ENCODE measurements around the gene CARS1.

The CARS1 gene

DNA sequence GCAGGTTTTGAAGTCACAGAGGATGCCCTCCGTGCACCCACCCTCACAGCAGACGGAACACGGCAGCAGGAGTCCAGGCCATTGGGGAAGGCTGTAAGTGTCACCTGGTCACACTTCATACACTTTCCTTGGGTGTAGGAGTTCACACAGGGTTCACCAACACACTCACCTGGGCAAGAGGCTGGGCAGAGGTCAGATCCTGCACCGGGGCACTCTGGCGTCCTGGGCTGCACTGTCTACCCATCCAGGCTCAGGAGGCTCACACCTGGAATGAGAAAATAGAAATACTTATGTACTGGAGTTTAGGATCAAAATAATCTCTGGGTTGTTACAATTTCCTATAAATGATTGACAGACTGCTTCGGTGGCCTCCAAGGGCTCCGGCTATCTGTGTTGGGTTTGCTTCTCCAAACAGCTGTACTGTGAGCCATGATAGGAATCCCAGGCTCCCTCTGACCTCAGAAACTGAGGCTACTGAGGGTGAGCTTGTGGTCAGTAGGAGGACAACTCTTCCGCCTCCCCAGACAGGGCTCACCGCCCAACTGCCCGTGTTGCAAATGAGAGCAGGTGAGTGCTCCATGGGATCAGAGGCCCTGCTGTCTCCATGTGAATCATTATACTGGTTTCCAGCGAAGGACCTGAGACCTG lies 20.1 kb upstream of the CARS1 start:
- no peak overlapping the region for H2AFZ ChIP-seq (ENCODE audit: low read depth, low read length, severe bottlenecking)
- no peaks in the 10 kb centered on the region for H4K20me1 ChIP-seq (ENCODE audit: low read depth, low read length)
- H3K4me3 ChIP-seq (ENCODE audit: insufficient read depth, low read length, poor library complexity, severe bottlenecking): no peak overlapping the region
- H3K27me3 ChIP-seq (ENCODE audit: low read length): no peaks in the 10 kb centered on the region
- no peaks in the 10 kb centered on the region for H3K36me3 ChIP-seq (ENCODE audit: low read length)
- no peak overlapping the region for H3K4me2 ChIP-seq (ENCODE audit: low read depth, low read length, poor library complexity, severe bottlenecking)
- no peaks in the 10 kb centered on the region for H3F3A ChIP-seq (ENCODE audit: insufficient read depth)
- H3K9me2 ChIP-seq (replicated peaks; ENCODE audit: insufficient read depth, low read length): no peaks in the 10 kb centered on the region
- H3K27ac ChIP-seq (ENCODE audit: low read depth, low read length): no peak overlapping the region
- H3K79me2 ChIP-seq (ENCODE audit: insufficient read depth, low read length): no peaks in the 10 kb centered on the region
- no peak overlapping the region for H3K9ac ChIP-seq (ENCODE audit: low read length)
- no peak for TF ChIP-seq EZH2phosphoT487 (conservative IDR thresholded peaks at IDR 0.05; ENCODE audit: low read length)
- TF ChIP-seq, protein P1, sequence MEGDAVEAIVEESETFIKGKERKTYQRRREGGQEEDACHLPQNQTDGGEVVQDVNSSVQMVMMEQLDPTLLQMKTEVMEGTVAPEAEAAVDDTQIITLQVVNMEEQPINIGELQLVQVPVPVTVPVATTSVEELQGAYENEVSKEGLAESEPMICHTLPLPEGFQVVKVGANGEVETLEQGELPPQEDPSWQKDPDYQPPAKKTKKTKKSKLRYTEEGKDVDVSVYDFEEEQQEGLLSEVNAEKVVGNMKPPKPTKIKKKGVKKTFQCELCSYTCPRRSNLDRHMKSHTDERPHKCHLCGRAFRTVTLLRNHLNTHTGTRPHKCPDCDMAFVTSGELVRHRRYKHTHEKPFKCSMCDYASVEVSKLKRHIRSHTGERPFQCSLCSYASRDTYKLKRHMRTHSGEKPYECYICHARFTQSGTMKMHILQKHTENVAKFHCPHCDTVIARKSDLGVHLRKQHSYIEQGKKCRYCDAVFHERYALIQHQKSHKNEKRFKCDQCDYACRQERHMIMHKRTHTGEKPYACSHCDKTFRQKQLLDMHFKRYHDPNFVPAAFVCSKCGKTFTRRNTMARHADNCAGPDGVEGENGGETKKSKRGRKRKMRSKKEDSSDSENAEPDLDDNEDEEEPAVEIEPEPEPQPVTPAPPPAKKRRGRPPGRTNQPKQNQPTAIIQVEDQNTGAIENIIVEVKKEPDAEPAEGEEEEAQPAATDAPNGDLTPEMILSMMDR (IDR thresholded peaks at IDR 0.05; ENCODE audit: insufficient read depth, low read length, poor library complexity, severe bottlenecking): no peak
- no peaks in the 10 kb centered on the region for H3K9me3 ChIP-seq (ENCODE audit: insufficient read depth, low read length)

DNA sequence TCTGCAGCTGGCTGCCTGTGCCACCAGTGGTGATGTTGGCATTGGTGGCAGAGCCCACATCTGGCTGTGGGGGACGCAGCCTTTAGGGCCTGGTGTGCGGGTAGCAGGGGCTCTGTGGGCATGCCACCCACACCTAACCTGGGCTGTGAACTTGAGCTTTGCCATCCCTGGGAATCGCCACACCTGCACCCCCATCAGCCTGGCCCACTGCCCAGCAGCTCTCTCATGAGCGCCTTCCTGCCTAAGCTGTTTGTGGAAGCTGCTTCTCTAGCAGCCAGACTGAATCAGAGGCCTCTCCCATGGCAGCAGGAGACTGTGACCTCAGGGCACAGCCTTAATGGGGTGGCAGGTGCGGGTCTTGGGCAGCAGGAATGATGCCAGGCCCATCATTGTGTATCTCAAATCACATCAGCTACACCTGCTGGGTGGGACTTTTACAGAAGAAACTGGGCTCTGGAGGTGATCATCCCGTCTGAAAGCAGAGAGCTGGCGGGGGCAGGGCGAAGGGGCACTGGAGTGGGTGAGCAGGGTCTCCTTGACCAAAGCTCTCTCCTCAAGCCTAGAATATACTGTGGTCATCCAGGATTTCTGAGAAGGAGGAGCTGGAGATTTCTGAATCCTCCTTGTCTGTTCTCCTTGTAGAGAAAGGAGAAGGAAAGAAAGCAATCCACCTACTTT lies 17.8 kb upstream of the CARS1 start:
- H3K4me2 ChIP-seq (ENCODE audit: low read depth, low read length, poor library complexity, severe bottlenecking): no peak overlapping the region
- H3K4me3 ChIP-seq (ENCODE audit: insufficient read depth, low read length, poor library complexity, severe bottlenecking): no peak overlapping the region
- no peaks in the 10 kb centered on the region for H3K9me3 ChIP-seq (ENCODE audit: insufficient read depth, low read length)
- no peak overlapping the region for H3K9ac ChIP-seq (ENCODE audit: low read length)
- no peaks in the 10 kb centered on the region for H3F3A ChIP-seq (ENCODE audit: insufficient read depth)
- TF ChIP-seq, protein P1 (IDR thresholded peaks at IDR 0.05; ENCODE audit: insufficient read depth, low read length, poor library complexity, severe bottlenecking): no peak
- no peak for TF ChIP-seq EZH2phosphoT487 (conservative IDR thresholded peaks at IDR 0.05; ENCODE audit: low read length)
- no peak overlapping the region for H2AFZ ChIP-seq (ENCODE audit: low read depth, low read length, severe bottlenecking)
- no peaks in the 10 kb centered on the region for H3K79me2 ChIP-seq (ENCODE audit: insufficient read depth, low read length)
- H3K27ac ChIP-seq (ENCODE audit: low read depth, low read length): no peak overlapping the region
- no peaks in the 10 kb centered on the region for H3K9me2 ChIP-seq (replicated peaks; ENCODE audit: insufficient read depth, low read length)
- H3K36me3 ChIP-seq (ENCODE audit: low read length): no peaks in the 10 kb centered on the region
- no peaks in the 10 kb centered on the region for H4K20me1 ChIP-seq (ENCODE audit: low read depth, low read length)
- no peaks in the 10 kb centered on the region for H3K27me3 ChIP-seq (ENCODE audit: low read length)

DNA sequence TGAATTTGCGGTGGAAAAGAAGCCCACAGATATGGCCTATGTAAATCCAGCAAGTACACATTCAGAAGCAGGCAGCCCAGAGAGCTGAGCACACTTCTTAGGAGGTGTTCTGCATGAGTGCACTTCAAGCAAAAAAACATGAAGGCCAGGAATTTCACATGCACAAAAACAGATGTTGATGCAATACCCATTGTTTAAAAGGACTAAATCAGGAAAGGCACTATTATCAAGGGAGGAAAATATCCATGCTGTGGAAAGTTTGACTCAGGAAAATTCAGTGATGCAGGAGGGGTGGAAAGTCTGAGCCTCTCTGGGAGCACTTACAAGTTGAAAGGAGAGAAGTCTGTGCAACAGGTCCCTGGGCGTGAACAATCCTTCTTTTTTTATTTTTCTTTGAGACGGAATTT lies 15.8 kb upstream of the CARS1 start:
- no peak overlapping the region for H2AFZ ChIP-seq (ENCODE audit: low read depth, low read length, severe bottlenecking)
- H3F3A ChIP-seq (ENCODE audit: insufficient read depth): no peaks in the 10 kb centered on the region
- H3K36me3 ChIP-seq (ENCODE audit: low read length): no peaks in the 10 kb centered on the region
- no peaks in the 10 kb centered on the region for H3K79me2 ChIP-seq (ENCODE audit: insufficient read depth, low read length)
- no peak overlapping the region for H3K9ac ChIP-seq (ENCODE audit: low read length)
- no peak for TF ChIP-seq EZH2phosphoT487 (conservative IDR thresholded peaks at IDR 0.05; ENCODE audit: low read length)
- TF ChIP-seq, protein P1 (IDR thresholded peaks at IDR 0.05; ENCODE audit: insufficient read depth, low read length, poor library complexity, severe bottlenecking): no peak
- H3K27me3 ChIP-seq (ENCODE audit: low read length): no peaks in the 10 kb centered on the region
- H4K20me1 ChIP-seq (ENCODE audit: low read depth, low read length): no peaks in the 10 kb centered on the region
- no peak overlapping the region for H3K4me2 ChIP-seq (ENCODE audit: low read depth, low read length, poor library complexity, severe bottlenecking)
- H3K4me3 ChIP-seq (ENCODE audit: insufficient read depth, low read length, poor library complexity, severe bottlenecking): no peak overlapping the region
- H3K9me2 ChIP-seq (replicated peaks; ENCODE audit: insufficient read depth, low read length): no peaks in the 10 kb centered on the region
- no peak overlapping the region for H3K27ac ChIP-seq (ENCODE audit: low read depth, low read length)
- no peaks in the 10 kb centered on the region for H3K9me3 ChIP-seq (ENCODE audit: insufficient read depth, low read length)
